Gastroesophageal sphincter (tissue), 4 donors: ENCODE measurements around the gene KCNH1. TPM values are rescaled to one million over a fixed set of nuclear protein-coding genes. Genes with fewer than 3 reads are reported as not detected.

ENCODE experiments used
- ATAC-seq: fragments of 150-250 bp; one replicate; pipeline ENCODE4 v1.9.1; 2016; ENCODE audit warnings: mild to moderate bottlenecking, moderate library complexity
- H3K27ac ChIP-seq, 4 donors: fragments of 200-600 bp; sonication (generic) in 3 of 4; 1 replicate in 3 of 4; 2 replicates in 1 of 4; pipeline ENCODE4 v1.5.1; 2016 to 2019
- H3K27me3 ChIP-seq: fragments of 200-600 bp; sonication (generic); one replicate; pipeline ENCODE4 v1.5.1; 2019
- H3K36me3 ChIP-seq, 2 donors: fragments of 200-600 bp; sonication (generic); one replicate each; pipeline ENCODE4 v1.5.1; 2019; ENCODE audit warnings: control low read depth in 1 of 2
- H3K4me1 ChIP-seq, 3 donors: fragments of 200-600 bp; sonication (generic); 1 replicate in 2 of 3; 2 replicates in 1 of 3; pipeline ENCODE4 v1.5.1; 2016 to 2019; ENCODE audit warnings: control low read depth in 2 of 3
- H3K4me3 ChIP-seq, 2 donors: fragments of 200-600 bp; sonication (generic); one replicate each; pipeline ENCODE4 v1.5.1; 2019; ENCODE audit warnings: mild to moderate bottlenecking in 1 of 2, moderate library complexity in 1 of 2
- H3K9me3 ChIP-seq, 3 donors: fragments of 200-600 bp; sonication (generic); one replicate each; pipeline ENCODE4 v1.5.1; 2017 to 2019; ENCODE audit warnings: control low read depth in 2 of 3
- CTCF ChIP-seq, 4 experiments: fragments of 200-600 bp in 2 of 4; fragments of 450-650 bp in 2 of 4; sonication (generic) in 1 of 4; IDR thresholded peaks; one replicate each; pipeline ENCODE4 v1.5.1; 2017 to 2019; ENCODE audit warnings: antibody characterized with exemption in 4 of 4, mild to moderate bottlenecking in 2 of 4, moderate library complexity in 2 of 4
- EP300 ChIP-seq: sonication (generic); formaldehyde crosslinking; IDR thresholded peaks from one replicate; pipeline ENCODE4 v1.6.1; 2017; ENCODE audit warnings: antibody characterized with exemption, mild to moderate bottlenecking
- POLR2A ChIP-seq, 2 donors: fragments of 450-650 bp; IDR thresholded peaks; one replicate each; pipeline ENCODE4 v1.6.1; 2017; ENCODE audit warnings: antibody characterized with exemption in 2 of 2, mild to moderate bottlenecking in 2 of 2, moderate library complexity in 1 of 2
- POLR2AphosphoS5 ChIP-seq: sonication (generic); formaldehyde crosslinking; IDR thresholded peaks from one replicate; pipeline ENCODE4 v1.6.1; 2017; ENCODE audit warnings: antibody characterized with exemption
- WGBS, 2 donors: methylation state at CpG; one replicate each; pipeline ENCODE4 v1.1.5; 2018; ENCODE audit warnings: low coverage in 1 of 2; 5-methylcytosine and 5-hydroxymethylcytosine counted together
- total RNA-seq, 4 donors: library from RNA; depleted of rRNA; stranded (reverse); fragments of >200 nt; gene quantifications; one replicate each; pipeline ENCODE4 v1.1.0, GENCODE V29; 2016

Gene KCNH1
- total RNA-seq, 4 donors from 2014 or later = 0.15 to 2.3 (median 1.2) TPM

GRCh38 chr1:210876275-210876674 lies 257.7 kb downstream of the KCNH1 start:
- TF ChIP-seq CTCF (IDR thresholded peaks at IDR 0.05) = no peak
- no peak for TF ChIP-seq EP300
- no peak for TF ChIP-seq POLR2A (IDR thresholded peaks at IDR 0.05)
- TF ChIP-seq POLR2AphosphoS5 = no peak

GRCh38 chr1:210866532-210866931 lies 267.4 kb downstream of the KCNH1 start:
- no peaks in the 10 kb centered on the region for H3K4me1 ChIP-seq
- no peak for ATAC-seq
- H3K27me3 ChIP-seq = no peaks in the 10 kb centered on the region
- no peak overlapping the region for H3K4me3 ChIP-seq
- 64 to 68% methylated on average over 2 of the region's 2 CpGs for WGBS, 2 donors
- no peak overlapping the region for H3K27ac ChIP-seq
- TF ChIP-seq EP300 = no peak
- no peak for TF ChIP-seq POLR2A (IDR thresholded peaks at IDR 0.05)
- no peak for TF ChIP-seq POLR2AphosphoS5
- TF ChIP-seq CTCF (IDR thresholded peaks at IDR 0.05) = no peak
- H3K36me3 ChIP-seq = no peaks in the 10 kb centered on the region
- peaks cover 0 to 28% (median 0%) of the 10 kb centered on the region in 3 donors for H3K9me3 ChIP-seq

More at GRCh38 chr1:210876275-210876674, 257.7 kb downstream of the KCNH1 start:
- Histone ChIP-seq H3K9me3 (no peaks in the 10 kb centered on the region), H3K27me3 (no peaks in the 10 kb centered on the region), H3K4me1 (no peaks in the 10 kb centered on the region), H3K36me3 (no peaks in the 10 kb centered on the region), H3K27ac (no peak overlapping the region), H3K4me3 (no peak overlapping the region)
- ATAC-seq = no peak

GRCh38 chr1:210857705-210858104 lies 276.2 kb downstream of the KCNH1 start:
- Histone ChIP-seq H3K36me3 (no peaks in the 10 kb centered on the region), H3K27me3 (no peaks in the 10 kb centered on the region), H3K4me1 (no peaks in the 10 kb centered on the region), H3K9me3 (no peaks in the 10 kb centered on the region), H3K27ac (no peak overlapping the region), H3K4me3 (no peak overlapping the region)
- TF ChIP-seq POLR2A (IDR thresholded peaks at IDR 0.05) (no peak), CTCF (IDR thresholded peaks at IDR 0.05) (no peak), EP300 (no peak), POLR2AphosphoS5 (no peak)
- WGBS, 2 donors = 33 to 42% methylated on average over 1 of the region's 1 CpG
- no peak for ATAC-seq

DNA sequence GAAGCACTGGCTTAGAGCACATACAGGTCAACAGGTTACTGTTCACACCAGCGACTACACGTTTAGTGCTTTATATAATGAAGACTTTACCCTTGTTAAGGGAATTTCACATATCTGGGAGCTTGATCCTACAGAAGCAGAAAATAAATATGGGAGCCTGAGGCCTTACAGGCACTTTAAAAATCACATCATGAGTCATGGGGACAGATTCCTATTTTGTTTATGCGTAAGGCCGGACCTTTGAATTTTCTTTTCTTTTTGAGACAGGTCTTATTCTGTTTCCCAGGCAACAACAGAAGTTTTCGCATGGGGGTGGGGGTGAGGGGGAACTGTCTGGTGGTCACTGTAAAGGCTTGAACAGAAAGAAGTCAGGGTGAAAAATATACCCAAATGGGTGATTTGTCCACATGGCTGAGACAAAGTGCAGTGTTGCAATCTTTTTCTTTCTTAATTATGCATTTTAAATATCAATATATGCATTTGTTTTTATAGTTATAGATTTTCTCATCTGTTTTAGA lies 276.7 kb downstream of the KCNH1 start:
- no peak for TF ChIP-seq CTCF (IDR thresholded peaks at IDR 0.05)
- no peak for TF ChIP-seq EP300
- TF ChIP-seq POLR2AphosphoS5 = no peak
- no peak for TF ChIP-seq POLR2A (IDR thresholded peaks at IDR 0.05)
- H3K36me3 ChIP-seq = no peaks in the 10 kb centered on the region
- H3K4me1 ChIP-seq = no peaks in the 10 kb centered on the region
- H3K27me3 ChIP-seq = no peaks in the 10 kb centered on the region
- no peak overlapping the region for H3K27ac ChIP-seq
- no peak overlapping the region for H3K4me3 ChIP-seq
- no peak for ATAC-seq
- 59 to 60% methylated on average over 3 to 5 of the region's 5 CpGs for WGBS, 2 donors
- H3K9me3 ChIP-seq = no peaks in the 10 kb centered on the region

- H3K36me3 ChIP-seq = no peaks in the 10 kb centered on the region
- 10 to 25% methylated on average over 2 to 4 of the region's 4 CpGs for WGBS, 2 donors
- no peaks in the 10 kb centered on the region for H3K27me3 ChIP-seq
- no peak for TF ChIP-seq EP300
- no peak for TF ChIP-seq POLR2AphosphoS5
- no peak for TF ChIP-seq POLR2A (IDR thresholded peaks at IDR 0.05)
- TF ChIP-seq CTCF (IDR thresholded peaks at IDR 0.05) = no peak
- no peaks in the 10 kb centered on the region for H3K9me3 ChIP-seq
- H3K27ac ChIP-seq = no peak overlapping the region
- H3K4me1 ChIP-seq = no peaks in the 10 kb centered on the region
- no peak overlapping the region for H3K4me3 ChIP-seq
- ATAC-seq = no peak
These were observed 278.5 kb downstream of the KCNH1 start for GRCh38 chr1:210855440-210855839.
